GM12892 (cell line): ENCODE measurements around the gene ACSF3.

Experiments used
- POLR2A ChIP-seq: IDR thresholded peaks from 2 replicates; pipeline ENCODE4 v1.6.1; 2011; ENCODE audit warnings: low read depth, low read length, control low read depth
- POLR2AphosphoS5 ChIP-seq: IDR thresholded peaks from 2 replicates; pipeline ENCODE4 v1.6.1; 2011; ENCODE audit warnings: low read depth, low read length, control low read depth

- TF ChIP-seq POLR2A (no peak), POLR2AphosphoS5 (no peak)
Observed at GRCh38 chr16:89183975-89184676, 90.5 kb downstream of the ACSF3 start.
